Measurements from ENCODE around the gene MRPL32.
"Not testable (repeated sequence)": the region's sequence is repeated elsewhere in the genome, so short reads cannot be mapped to it uniquely, and the experiment has no call there.

MRPL32 gene

GRCh38 chr7:42931834-42932651 lies at the start of gene MRPL32, which contains the start of gene PSMA2:
MRPL32 (plus strand) TSS chr7:42932376; CDS start chr7:42932387, 11 bp downstream.
PSMA2 (minus strand) TSS chr7:42932174; CDS start chr7:42932158, 16 bp downstream.
- in situ Hi-C loops (cut with HindIII; ENCODE audit: low sequenced_read_pairs): no loop called here

DNA sequence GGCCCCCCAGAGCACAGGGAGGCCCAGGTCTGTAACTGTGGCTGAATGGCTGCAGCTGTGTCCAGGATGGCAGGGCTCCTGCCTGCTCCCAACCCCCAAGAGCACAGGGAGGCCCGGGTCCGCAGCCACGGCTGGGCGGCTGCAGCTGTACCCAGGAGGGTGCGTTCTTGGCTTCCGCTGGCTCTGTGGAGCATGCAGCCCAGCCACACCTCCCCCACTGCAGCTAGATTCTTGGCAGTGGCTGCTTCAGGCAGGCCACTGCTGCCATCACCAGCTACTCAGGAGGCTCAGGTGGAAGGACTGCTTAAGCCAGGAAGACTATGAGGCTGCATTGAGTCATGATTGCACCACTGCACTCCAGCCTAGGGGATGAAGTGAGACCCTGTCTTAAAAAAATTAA lies 48.2 kb upstream of the MRPL32 start:
- in situ Hi-C loops (cut with HindIII; ENCODE audit: low sequenced_read_pairs): no loop called here

GRCh38 chr7:42885183-42885582 lies 47.0 kb upstream of the MRPL32 start:
- in situ Hi-C loops (cut with HindIII; ENCODE audit: low sequenced_read_pairs): not testable (repeated sequence)

DNA sequence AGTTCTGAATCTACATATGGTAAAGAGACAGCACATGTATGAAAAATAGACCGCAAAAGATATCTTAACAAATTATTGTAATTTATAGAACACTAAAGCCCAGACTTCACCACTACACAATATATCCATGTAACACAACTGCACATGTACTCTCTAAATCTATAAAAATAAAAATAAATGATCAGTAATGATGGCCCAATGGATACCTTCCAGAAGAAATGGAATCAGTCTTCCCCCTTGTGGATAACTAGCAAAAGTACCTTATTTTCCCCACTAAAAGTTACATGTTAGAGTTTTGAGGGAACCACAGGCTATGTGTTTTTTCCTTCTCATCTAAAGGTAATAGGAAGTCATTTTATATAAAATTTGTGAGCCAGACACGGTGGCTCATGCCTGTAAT lies 46.0 kb upstream of the MRPL32 start:
- in situ Hi-C loops (cut with HindIII; ENCODE audit: low sequenced_read_pairs): no loop called here

GRCh38 chr7:42886893-42887505 lies 45.2 kb upstream of the MRPL32 start:
- in situ Hi-C loops (cut with HindIII; ENCODE audit: low sequenced_read_pairs): no loop called here

GRCh38 chr7:42893346-42894240 lies 38.6 kb upstream of the MRPL32 start:
- in situ Hi-C loops (cut with HindIII; ENCODE audit: low sequenced_read_pairs): no loop called here

DNA sequence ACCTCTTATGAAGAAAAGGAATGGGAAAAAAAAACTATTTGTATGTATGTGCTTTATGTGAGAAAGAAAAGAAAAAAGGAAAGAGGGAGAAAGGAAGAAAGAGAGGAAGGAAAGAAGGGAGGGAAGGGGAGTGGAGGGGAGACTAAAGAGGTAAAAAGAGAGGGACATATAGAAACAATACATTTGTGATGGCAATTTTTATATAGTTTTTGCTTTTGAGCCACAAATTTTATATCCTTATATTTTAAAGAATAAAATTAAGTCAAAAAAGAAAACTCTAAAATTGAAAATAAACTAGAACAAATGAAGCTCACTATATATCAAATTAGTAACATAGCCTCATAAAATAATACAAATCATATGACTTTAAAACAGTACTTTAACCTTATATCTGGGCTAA lies 31.3 kb upstream of the MRPL32 start:
- in situ Hi-C loops (cut with HindIII; ENCODE audit: low sequenced_read_pairs): no loop called here

DNA sequence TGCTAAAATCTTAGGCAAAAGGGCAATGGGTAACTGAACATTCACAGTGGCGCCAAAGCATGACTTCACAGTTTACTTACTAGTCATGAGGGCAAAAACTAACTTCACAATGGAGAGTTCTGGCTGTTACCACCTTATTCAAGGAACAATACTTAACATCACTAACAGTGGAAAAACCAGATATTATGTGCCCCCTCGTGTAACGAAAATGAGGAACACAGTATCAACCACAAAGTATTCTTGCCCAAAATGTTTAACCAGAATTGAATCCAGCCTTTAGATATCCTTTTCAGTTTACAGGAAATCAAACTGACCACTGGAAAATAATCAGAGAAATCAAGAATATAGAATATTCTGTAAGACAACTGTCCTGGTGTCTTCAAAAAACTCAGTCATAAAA lies 29.8 kb upstream of the MRPL32 start:
- in situ Hi-C loops (cut with HindIII; ENCODE audit: low sequenced_read_pairs): no loop called here

DNA sequence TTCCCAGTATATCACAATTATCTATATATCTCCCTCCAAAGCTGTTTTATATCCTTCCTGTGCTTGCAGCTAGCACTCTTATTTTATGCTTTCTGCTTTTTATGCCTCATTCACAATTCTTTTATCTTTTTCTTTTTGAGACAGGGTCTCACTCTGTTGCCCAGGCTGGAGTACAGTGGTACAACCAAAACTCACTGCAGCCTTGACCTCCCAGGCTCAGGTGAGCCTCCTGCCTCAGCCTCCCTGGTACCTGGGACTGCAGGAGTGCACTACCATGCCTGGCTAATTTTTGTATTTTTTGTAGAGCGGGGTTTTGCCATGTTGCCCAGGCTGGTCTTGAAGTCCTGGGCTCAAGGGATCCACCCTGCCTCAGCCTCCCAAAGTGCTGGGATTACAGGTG lies 26.0 kb upstream of the MRPL32 start:
- in situ Hi-C loops (cut with HindIII; ENCODE audit: low sequenced_read_pairs): no loop called here

DNA sequence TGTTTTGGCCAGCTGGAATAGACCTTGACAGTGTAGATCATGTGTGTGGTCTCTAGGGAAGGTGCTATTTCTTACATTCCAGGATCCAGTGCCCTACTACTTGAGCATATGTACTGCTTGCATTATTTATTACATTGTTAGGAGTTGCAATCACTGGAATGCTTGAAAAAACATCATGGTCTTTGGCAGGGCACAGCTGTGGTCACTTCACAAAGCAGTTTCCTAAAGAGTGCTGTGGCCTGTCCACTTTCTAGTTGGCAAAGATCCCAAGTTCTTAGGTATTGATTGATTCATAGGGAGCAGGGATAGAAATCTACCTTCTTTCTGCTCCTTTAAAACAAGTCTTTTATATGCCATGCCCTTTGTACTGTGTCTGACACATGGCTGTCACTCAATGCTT lies 24.9 kb upstream of the MRPL32 start:
- in situ Hi-C loops (cut with HindIII; ENCODE audit: low sequenced_read_pairs): no loop called here

DNA sequence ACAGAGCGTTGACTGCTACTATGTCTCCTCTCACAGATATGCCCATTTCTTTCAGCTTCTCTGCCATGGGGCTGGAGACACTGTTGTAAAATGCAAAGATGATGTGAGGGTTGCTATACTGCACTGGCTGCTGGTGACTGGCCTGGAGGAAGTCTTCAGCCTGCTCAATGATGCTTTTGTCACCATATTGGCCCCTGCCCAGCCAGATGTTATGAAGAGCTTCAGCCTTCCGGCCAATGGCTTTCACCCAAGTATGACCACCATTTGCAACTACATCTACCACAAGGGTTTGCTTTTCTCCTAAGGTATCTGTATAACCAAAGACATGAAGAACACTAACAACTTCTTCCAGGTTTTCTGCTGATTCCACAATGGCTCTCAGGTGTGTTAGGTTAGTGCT lies 21.9 kb upstream of the MRPL32 start:
- in situ Hi-C loops (cut with HindIII; ENCODE audit: low sequenced_read_pairs): no loop called here

DNA sequence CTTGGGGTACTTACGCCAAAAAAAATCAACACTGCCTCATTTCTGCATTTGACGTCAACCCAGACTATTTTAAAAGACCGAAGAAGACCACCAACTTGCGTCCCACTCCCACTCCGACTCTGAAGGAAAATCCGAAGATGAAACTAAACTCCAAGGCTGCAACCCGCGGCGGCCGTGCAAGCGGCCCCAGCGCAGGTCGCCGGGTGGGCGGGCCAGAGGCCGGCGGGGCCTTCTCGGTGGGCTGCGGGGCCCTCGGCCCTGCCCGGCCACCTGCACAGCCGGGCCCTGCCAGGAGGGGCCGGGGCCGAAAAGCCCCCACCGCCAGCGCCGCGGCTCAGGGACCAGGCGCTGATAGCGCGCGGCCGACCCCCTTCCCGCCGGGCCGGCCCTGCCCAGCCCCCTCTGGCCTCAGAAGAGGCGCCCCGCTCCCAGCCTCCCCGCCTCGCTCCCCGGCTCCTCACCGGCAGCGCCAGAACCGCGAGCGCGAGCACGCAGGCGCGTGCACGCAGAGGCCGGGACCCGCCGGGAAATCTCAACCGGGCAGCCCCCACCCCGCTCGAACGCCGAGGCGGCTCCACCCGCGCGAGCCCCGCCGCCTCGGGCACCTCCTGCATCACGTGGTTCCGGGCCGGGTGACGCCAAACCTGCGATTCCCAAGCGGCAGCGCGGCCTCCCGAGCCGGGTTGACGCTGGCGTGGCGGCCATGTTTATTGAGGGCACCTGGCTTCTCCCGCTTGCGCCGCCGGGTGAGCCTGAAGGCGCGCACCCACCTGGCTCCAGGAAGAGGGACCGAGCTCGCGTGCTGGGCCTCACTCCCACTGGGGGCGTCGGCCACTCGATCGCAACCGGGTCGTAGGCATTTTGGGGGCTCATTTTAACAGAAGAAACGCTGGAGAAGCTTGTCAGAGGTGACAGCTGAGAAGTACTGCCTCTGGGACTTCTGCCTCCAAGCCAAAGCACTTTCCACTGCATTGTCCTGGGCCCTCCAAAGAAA lies 20.4 kb upstream of the MRPL32 start, which contains the start of gene C7orf25:
C7orf25 (minus strand) TSS at position 617 of the 994 bp plus-strand sequence. CDS start 1,170 bp downstream, outside the sequence.
- in situ Hi-C loops (cut with HindIII; ENCODE audit: low sequenced_read_pairs): no loop called here

GRCh38 chr7:42913591-42913990 lies 18.6 kb upstream of the MRPL32 start:
- in situ Hi-C loops (cut with HindIII; ENCODE audit: low sequenced_read_pairs): no loop called here

- in situ Hi-C loops (cut with HindIII; ENCODE audit: low sequenced_read_pairs): no loop called here
Observed at GRCh38 chr7:42914009-42914408, 18.2 kb upstream of the MRPL32 start.

GRCh38 chr7:42914421-42915045 lies 17.6 kb upstream of the MRPL32 start:
- in situ Hi-C loops (cut with HindIII; ENCODE audit: low sequenced_read_pairs): no loop called here

GRCh38 chr7:42915356-42915755 lies 16.8 kb upstream of the MRPL32 start:
- in situ Hi-C loops (cut with HindIII; ENCODE audit: low sequenced_read_pairs): no loop called here

- in situ Hi-C loops (cut with HindIII; ENCODE audit: low sequenced_read_pairs): no loop called here
Observed at GRCh38 chr7:42922017-42922753, 10.0 kb upstream of the MRPL32 start.

DNA sequence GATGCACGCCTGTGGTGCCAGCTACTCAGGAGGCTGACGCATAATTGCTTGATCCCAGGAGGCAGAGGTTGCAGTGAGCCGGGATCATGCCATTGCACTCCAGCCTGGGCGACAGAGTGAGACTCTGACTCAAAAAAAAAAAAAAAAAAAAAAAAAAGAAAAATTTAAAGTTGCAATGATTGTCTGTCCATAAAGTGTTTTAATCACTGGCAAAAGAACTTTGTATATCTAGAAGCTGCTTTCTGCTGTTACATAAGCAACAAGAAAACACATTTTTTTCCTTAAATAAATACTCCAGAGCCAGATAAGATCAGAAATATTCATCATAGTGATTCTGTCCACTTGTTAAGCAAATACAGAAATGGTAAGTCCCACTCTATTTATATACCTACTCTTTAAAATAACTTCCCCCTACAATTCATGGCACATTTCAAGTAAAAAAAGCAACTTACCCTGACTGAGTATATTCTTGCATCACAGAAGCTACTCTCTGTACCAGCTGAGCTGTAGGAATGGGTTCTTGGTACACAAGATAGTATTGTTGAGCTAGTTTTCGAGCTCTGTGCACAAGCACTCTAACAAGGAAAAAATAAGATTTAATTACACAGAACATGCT lies 7.8 kb upstream of the MRPL32 start:
- in situ Hi-C loops (cut with HindIII; ENCODE audit: low sequenced_read_pairs): no loop called here

Data from endothelial cell of hepatic sinusoid (primary cell).